ENCODE measurements around the gene TMEM183A. TPM values are rescaled to one million over a fixed set of nuclear protein-coding genes. Genes with fewer than 3 reads are reported as not detected.

TMEM183A gene
- total and polyA plus RNA-seq, 9 of the 15 experiments (the other 6 are each of a cell fraction or from before 2014, with no cell fraction given), result 23.4 to 190 (median 124) TPM

DNA sequence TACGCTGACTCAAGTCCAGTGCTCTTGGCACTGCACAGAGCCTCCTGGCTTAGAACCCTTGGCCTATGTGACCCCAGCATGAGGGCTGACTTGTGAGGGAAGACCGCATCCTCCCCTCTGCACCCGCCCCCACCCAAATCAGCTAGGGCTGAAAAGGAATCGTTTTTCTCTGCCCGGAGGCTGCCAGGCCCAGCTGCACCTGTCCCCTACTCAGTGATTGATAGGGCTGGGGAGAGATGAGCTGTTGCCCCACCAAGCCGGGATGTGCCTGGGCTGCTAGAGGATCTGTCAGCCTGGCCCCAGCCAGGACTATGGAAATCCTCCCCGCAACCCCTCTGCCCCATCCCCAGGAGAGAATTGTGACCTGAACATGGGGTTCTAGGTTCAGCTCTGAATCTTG, 58.0 kb downstream of the TMEM183A start:
- Histone ChIP-seq H3K79me2 (ENCODE audit: control insufficient read depth, insufficient read depth, low read length) (no peaks in the 10 kb centered on the region), H3K9me3 (replicated peaks; ENCODE audit: control insufficient read depth, insufficient read depth, low read depth, low read length) (no peaks in the 10 kb centered on the region), H3K4me2 (ENCODE audit: insufficient read depth, low read length) (no peak overlapping the region), H3K27ac (ENCODE audit: extremely low read depth, low read depth, low read length) (no peak overlapping the region), H2AFZ (ENCODE audit: low read depth, low read length) (no peak overlapping the region), H3K36me3 (ENCODE audit: control insufficient read depth, insufficient read depth, low read length) (no peaks in the 10 kb centered on the region), H3K27me3 (ENCODE audit: control insufficient read depth in 2 of 2, insufficient read depth in 2 of 2, low read length in 2 of 2) (peaks cover 47 to 83% of the 10 kb centered on the region in 2 experiments), H3K9me1 (ENCODE audit: control insufficient read depth, insufficient read depth, low read length) (no peaks in the 10 kb centered on the region), H3K9ac (ENCODE audit: insufficient read depth in 1 of 2, low read depth in 2 of 2, low read length in 2 of 2) (no peak overlapping the region), H4K20me1 (replicated peaks; ENCODE audit: control insufficient read depth, insufficient read depth, low read length) (peaks cover 13% of the 10 kb centered on the region; the same call in 1 of the 2 replicates), H3K4me3 (no peak overlapping the region), H3K4me1 (replicated peaks in 1 of 2; ENCODE audit: control insufficient read depth in 2 of 2, insufficient read depth in 2 of 2, low read length in 2 of 2) (no peaks in the 10 kb centered on the region)
- in situ Hi-C loops (cut with MboI), result no loop called here
- FAIRE-seq (no peak), ATAC-seq (no peak), DNase-seq (ENCODE audit: extremely low read depth in 1 of 4, low spot score in 3 of 4) (no peak)
- ChIA-PET CTCF (ENCODE audit: low intra/inter-chr PET ratio) (interaction anchor here (0.6 kb wide), 1 partner anchor 107 kb away, joined by 5 read pairs; no protein-coding TSS in a partner anchor), POLR2A (interaction anchor here (0.7 to 1.4 kb wide), 4 partner anchors 8 to 12 kb away, joined by 3 to 6 read pairs (median 4); no protein-coding TSS in a partner anchor)
- intact Hi-C loops (cut with micrococcal nuclease), result no loop called here
- TF ChIP-seq, protein P1, sequence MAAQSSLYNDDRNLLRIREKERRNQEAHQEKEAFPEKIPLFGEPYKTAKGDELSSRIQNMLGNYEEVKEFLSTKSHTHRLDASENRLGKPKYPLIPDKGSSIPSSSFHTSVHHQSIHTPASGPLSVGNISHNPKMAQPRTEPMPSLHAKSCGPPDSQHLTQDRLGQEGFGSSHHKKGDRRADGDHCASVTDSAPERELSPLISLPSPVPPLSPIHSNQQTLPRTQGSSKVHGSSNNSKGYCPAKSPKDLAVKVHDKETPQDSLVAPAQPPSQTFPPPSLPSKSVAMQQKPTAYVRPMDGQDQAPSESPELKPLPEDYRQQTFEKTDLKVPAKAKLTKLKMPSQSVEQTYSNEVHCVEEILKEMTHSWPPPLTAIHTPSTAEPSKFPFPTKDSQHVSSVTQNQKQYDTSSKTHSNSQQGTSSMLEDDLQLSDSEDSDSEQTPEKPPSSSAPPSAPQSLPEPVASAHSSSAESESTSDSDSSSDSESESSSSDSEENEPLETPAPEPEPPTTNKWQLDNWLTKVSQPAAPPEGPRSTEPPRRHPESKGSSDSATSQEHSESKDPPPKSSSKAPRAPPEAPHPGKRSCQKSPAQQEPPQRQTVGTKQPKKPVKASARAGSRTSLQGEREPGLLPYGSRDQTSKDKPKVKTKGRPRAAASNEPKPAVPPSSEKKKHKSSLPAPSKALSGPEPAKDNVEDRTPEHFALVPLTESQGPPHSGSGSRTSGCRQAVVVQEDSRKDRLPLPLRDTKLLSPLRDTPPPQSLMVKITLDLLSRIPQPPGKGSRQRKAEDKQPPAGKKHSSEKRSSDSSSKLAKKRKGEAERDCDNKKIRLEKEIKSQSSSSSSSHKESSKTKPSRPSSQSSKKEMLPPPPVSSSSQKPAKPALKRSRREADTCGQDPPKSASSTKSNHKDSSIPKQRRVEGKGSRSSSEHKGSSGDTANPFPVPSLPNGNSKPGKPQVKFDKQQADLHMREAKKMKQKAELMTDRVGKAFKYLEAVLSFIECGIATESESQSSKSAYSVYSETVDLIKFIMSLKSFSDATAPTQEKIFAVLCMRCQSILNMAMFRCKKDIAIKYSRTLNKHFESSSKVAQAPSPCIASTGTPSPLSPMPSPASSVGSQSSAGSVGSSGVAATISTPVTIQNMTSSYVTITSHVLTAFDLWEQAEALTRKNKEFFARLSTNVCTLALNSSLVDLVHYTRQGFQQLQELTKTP (IDR thresholded peaks at IDR 0.05; ENCODE audit: low read depth in 1 of 2, partially characterized antibody in 2 of 2), result no peak
- TF ChIP-seq ESRRA (IDR thresholded peaks at IDR 0.05; ENCODE audit: borderline replicate concordance, low read depth), result 0 out of 2 replicates have a peak, but pooled peaks have one; percentile 28
- BruUV-seq (replicated peaks), result no TSS peak
- WGBS (ENCODE audit: insufficient coverage, low coverage, missing lambda C conversion rate), result 0% methylated on average over 7 of the region's 7 CpGs
